ENCODE results near the gene PLSCR5. TPM values are rescaled to one million over a fixed set of nuclear protein-coding genes. Genes with fewer than 3 reads are reported as not detected.

Gene PLSCR5
- total and polyA plus RNA-seq, 2 experiments from 2014 or later: not detected

DNA sequence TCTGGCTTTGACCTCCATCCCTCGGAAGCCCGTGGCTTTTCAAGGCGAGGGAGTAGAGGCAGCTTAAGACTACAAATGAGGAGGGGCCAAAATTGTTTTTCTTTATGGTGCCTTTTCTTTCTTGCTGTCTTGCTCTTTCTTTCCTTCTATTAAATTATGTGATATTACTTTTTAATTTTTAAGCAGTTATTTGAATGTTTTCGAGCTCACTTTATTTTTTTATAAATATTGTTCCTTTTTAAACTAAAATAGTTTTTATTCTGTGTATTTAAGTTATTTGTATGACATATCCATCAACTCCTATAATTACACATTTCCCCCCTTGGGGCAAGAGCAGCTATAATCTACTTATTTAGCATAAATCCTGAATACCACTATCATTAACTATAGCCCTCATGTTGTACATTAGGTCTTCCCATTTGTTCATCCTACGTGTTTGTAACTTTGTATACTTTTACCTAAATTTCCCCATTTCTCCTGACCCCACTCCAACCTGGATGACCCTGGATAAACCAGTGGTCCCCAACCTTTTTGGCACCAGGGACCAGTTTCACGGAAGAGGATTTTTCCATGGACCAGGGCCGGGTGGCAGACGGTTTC, 60.1 kb downstream of the PLSCR5 start:
- Mint-ChIP-seq H3K36me3 (ENCODE audit: low read depth) (peaks cover 9% of the 10 kb centered on the region; the same call in 2 of the 3 replicates), H3K4me1 (peaks cover 26% of the 10 kb centered on the region), H3K4me3 (peak overlapping the region; percentile 86), H3K27me3 (ENCODE audit: insufficient read depth, low read depth, poor library complexity) (peaks cover 4% of the 10 kb centered on the region), H3K9me3 (no peaks in the 10 kb centered on the region), H3K27ac (peak overlapping the region; percentile 89)
- H3K36me3 ChIP-seq (ENCODE audit: insufficient read depth): no peaks in the 10 kb centered on the region; the same call in 1 of the 2 replicates
- no peaks in the 10 kb centered on the region for H3K27me3 ChIP-seq (ENCODE audit: insufficient read depth)
- H3K79me2 ChIP-seq (replicated peaks; ENCODE audit: insufficient read depth): peaks cover 41% of the 10 kb centered on the region
- 0 out of 2 replicates have a peak overlapping the region, but pooled peaks have one; percentile 36 for H3K27ac ChIP-seq (ENCODE audit: low read depth)
- no peaks in the 10 kb centered on the region for H3F3A ChIP-seq (replicated peaks; ENCODE audit: low read depth)
- peak overlapping the region; percentile 90 for H3K4me2 ChIP-seq
- DNase-seq (ENCODE audit: low spot score): no peak
- H3K9me2 ChIP-seq (ENCODE audit: insufficient read depth): peaks cover 5% of the 10 kb centered on the region; the same call in 1 of the 2 replicates
- ATAC-seq: no peak
- peak overlapping the region; percentile 87 for H2AFZ ChIP-seq
- H3K4me3 ChIP-seq: peak overlapping the region; percentile 84
- H3K4me1 ChIP-seq (ENCODE audit: insufficient read depth): peaks cover 37% of the 10 kb centered on the region
- TF ChIP-seq POLR2AphosphoS5 (IDR thresholded peaks at IDR 0.05; ENCODE audit: low read depth) (no peak), NANOG (IDR thresholded peaks at IDR 0.05; ENCODE audit: borderline replicate concordance) (no peak)
- H4K20me1 ChIP-seq (replicated peaks; ENCODE audit: insufficient read depth): peaks cover 9% of the 10 kb centered on the region; the same call in 1 of the 2 replicates

DNA sequence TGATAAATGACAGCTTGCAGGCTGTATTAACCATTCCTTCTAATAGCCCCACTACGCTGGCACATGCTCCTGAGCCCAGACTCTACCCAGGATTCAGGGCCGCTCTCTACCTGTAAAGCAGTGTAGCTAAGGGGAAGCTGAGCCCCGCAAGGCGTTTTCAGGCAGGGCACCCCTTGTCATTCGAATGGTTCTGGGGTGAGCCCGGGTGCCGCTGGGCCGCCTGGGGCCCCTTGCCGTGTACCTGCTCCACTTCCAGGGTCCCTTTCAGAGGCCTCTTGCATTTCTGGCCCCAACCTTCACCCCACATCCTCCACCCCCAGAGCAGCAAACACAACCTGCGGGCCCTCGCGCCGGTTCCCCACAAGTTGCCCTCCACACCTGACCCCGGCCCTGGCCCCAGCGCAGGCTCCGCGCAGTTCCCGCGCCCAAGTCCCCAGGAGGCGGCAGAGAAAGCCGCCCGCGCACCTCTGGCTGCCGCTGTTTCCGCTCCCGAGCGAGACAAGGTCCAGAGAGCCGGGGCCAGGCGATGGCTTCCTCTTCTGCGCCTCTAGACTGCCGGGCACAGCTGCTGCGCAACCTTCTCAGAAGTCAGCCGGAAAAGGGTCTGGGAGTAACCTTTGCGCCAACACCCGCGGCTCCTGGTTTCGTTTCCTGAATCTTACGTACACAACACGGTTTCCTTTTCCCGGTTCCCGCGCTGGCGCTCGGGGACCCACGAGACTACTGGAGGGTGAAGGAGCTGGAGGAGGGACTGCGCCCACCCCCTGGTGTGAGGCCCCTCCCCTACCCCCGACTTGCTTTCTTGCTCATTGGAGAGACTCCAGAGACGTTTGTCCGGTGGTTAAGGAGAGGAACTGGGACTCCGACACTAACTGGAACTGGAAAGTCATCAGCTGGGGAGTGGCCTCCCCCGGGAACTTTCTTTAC, 60.9 kb downstream of the PLSCR5 start, which contains the start of gene PLSCR1:
PLSCR1 (minus strand) TSS at position 606 of the 927 bp plus-strand sequence. CDS start 8,055 bp downstream, outside the sequence.
- peaks cover 4% of the 10 kb centered on the region for H3K27me3 Mint-ChIP-seq (ENCODE audit: insufficient read depth, low read depth, poor library complexity)
- no peaks in the 10 kb centered on the region for H3K27me3 ChIP-seq (ENCODE audit: insufficient read depth)
- peak within 1 kb of the TSS; percentile 90 for H3K4me2 ChIP-seq
- 0 out of 2 replicates have a peak within 1 kb of the TSS, but pooled peaks have one; percentile 36 for H3K27ac ChIP-seq (ENCODE audit: low read depth)
- peaks cover 9% of the 10 kb centered on the region; the same call in 1 of the 2 replicates for H4K20me1 ChIP-seq (replicated peaks; ENCODE audit: insufficient read depth)
- peak within 1 kb of the TSS; percentile 87 for H2AFZ ChIP-seq
- H3K4me1 ChIP-seq (ENCODE audit: insufficient read depth): peaks cover 30% of the 10 kb centered on the region
- peaks cover 7% of the 10 kb centered on the region for H3K9me3 Mint-ChIP-seq
- peaks cover 16% of the 10 kb centered on the region for H3K36me3 Mint-ChIP-seq (ENCODE audit: low read depth)
- H3K4me1 Mint-ChIP-seq: peaks cover 19% of the 10 kb centered on the region
- no peaks in the 10 kb centered on the region for H3F3A ChIP-seq (replicated peaks; ENCODE audit: low read depth)
- peaks cover 5% of the 10 kb centered on the region; the same call in 1 of the 2 replicates for H3K9me2 ChIP-seq (ENCODE audit: insufficient read depth)
- H3K27ac Mint-ChIP-seq: peak within 1 kb of the TSS; percentile 89
- peaks cover 49% of the 10 kb centered on the region for H3K79me2 ChIP-seq (replicated peaks; ENCODE audit: insufficient read depth)
- ATAC-seq (peak; percentile 88), DNase-seq (ENCODE audit: low spot score) (peak; percentile 91)
- no peak for TF ChIP-seq CREB1 (CRISPR knock-in tag; IDR thresholded peaks at IDR 0.05; ENCODE audit: low read depth)
- peak; percentile 80 for TF ChIP-seq POLR2AphosphoS5 (IDR thresholded peaks at IDR 0.05; ENCODE audit: low read depth)
- no peak for TF ChIP-seq EZH2 (IDR thresholded peaks at IDR 0.05; ENCODE audit: low read depth, unreplicated experiment)
- no peak for TF ChIP-seq NANOG (IDR thresholded peaks at IDR 0.05; ENCODE audit: borderline replicate concordance)
- TF ChIP-seq, protein P1, sequence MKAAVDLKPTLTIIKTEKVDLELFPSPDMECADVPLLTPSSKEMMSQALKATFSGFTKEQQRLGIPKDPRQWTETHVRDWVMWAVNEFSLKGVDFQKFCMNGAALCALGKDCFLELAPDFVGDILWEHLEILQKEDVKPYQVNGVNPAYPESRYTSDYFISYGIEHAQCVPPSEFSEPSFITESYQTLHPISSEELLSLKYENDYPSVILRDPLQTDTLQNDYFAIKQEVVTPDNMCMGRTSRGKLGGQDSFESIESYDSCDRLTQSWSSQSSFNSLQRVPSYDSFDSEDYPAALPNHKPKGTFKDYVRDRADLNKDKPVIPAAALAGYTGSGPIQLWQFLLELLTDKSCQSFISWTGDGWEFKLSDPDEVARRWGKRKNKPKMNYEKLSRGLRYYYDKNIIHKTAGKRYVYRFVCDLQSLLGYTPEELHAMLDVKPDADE (IDR thresholded peaks at IDR 0.05): 0 out of 2 replicates have a peak, but pooled peaks have one; percentile 27
- no peak for TF ChIP-seq ZNF331 (CRISPR knock-in tag; IDR thresholded peaks at IDR 0.05; ENCODE audit: low read depth)
- TF ChIP-seq, protein P2, sequence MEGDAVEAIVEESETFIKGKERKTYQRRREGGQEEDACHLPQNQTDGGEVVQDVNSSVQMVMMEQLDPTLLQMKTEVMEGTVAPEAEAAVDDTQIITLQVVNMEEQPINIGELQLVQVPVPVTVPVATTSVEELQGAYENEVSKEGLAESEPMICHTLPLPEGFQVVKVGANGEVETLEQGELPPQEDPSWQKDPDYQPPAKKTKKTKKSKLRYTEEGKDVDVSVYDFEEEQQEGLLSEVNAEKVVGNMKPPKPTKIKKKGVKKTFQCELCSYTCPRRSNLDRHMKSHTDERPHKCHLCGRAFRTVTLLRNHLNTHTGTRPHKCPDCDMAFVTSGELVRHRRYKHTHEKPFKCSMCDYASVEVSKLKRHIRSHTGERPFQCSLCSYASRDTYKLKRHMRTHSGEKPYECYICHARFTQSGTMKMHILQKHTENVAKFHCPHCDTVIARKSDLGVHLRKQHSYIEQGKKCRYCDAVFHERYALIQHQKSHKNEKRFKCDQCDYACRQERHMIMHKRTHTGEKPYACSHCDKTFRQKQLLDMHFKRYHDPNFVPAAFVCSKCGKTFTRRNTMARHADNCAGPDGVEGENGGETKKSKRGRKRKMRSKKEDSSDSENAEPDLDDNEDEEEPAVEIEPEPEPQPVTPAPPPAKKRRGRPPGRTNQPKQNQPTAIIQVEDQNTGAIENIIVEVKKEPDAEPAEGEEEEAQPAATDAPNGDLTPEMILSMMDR (conservative IDR thresholded peaks at IDR 0.05; ENCODE audit: low read depth in 2 of 2): no peak
- TF ChIP-seq, protein P3, sequence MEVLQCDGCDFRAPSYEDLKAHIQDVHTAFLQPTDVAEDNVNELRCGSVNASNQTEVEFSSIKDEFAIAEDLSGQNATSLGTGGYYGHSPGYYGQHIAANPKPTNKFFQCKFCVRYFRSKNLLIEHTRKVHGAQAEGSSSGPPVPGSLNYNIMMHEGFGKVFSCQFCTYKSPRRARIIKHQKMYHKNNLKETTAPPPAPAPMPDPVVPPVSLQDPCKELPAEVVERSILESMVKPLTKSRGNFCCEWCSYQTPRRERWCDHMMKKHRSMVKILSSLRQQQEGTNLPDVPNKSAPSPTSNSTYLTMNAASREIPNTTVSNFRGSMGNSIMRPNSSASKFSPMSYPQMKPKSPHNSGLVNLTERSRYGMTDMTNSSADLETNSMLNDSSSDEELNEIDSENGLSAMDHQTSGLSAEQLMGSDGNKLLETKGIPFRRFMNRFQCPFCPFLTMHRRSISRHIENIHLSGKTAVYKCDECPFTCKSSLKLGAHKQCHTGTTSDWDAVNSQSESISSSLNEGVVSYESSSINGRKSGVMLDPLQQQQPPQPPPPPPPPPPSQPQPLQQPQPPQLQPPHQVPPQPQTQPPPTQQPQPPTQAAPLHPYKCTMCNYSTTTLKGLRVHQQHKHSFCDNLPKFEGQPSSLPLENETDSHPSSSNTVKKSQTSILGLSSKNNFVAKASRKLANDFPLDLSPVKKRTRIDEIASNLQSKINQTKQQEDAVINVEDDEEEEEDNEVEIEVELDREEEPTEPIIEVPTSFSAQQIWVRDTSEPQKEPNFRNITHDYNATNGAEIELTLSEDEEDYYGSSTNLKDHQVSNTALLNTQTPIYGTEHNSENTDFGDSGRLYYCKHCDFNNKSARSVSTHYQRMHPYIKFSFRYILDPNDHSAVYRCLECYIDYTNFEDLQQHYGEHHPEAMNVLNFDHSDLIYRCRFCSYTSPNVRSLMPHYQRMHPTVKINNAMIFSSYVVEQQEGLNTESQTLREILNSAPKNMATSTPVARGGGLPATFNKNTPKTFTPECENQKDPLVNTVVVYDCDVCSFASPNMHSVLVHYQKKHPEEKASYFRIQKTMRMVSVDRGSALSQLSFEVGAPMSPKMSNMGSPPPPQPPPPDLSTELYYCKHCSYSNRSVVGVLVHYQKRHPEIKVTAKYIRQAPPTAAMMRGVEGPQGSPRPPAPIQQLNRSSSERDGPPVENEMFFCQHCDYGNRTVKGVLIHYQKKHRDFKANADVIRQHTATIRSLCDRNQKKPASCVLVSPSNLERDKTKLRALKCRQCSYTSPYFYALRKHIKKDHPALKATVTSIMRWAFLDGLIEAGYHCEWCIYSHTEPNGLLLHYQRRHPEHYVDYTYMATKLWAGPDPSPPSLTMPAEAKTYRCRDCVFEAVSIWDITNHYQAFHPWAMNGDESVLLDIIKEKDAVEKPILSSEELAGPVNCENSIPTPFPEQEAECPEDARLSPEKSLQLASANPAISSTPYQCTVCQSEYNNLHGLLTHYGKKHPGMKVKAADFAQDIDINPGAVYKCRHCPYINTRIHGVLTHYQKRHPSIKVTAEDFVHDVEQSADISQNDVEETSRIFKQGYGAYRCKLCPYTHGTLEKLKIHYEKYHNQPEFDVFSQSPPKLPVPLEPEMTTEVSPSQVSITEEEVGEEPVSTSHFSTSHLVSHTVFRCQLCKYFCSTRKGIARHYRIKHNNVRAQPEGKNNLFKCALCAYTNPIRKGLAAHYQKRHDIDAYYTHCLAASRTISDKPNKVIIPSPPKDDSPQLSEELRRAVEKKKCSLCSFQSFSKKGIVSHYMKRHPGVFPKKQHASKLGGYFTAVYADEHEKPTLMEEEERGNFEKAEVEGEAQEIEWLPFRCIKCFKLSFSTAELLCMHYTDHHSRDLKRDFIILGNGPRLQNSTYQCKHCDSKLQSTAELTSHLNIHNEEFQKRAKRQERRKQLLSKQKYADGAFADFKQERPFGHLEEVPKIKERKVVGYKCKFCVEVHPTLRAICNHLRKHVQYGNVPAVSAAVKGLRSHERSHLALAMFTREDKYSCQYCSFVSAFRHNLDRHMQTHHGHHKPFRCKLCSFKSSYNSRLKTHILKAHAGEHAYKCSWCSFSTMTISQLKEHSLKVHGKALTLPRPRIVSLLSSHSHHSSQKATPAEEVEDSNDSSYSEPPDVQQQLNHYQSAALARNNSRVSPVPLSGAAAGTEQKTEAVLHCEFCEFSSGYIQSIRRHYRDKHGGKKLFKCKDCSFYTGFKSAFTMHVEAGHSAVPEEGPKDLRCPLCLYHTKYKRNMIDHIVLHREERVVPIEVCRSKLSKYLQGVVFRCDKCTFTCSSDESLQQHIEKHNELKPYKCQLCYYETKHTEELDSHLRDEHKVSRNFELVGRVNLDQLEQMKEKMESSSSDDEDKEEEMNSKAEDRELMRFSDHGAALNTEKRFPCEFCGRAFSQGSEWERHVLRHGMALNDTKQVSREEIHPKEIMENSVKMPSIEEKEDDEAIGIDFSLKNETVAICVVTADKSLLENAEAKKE (CRISPR knock-in tag; IDR thresholded peaks at IDR 0.05): peak; percentile 78
- TF ChIP-seq STAT1 (IDR thresholded peaks at IDR 0.05; ENCODE audit: unreplicated experiment): no peak
- H3K36me3 ChIP-seq (ENCODE audit: insufficient read depth): peaks cover 5% of the 10 kb centered on the region
- peak within 1 kb of the TSS; percentile 86 for H3K4me3 Mint-ChIP-seq
- peak within 1 kb of the TSS; percentile 84 for H3K4me3 ChIP-seq

Measured in GM23338 (cell line).